Upper lobe of left lung (tissue), 6 donors: ENCODE data around the gene TTC4. TPM values are rescaled to one million over a fixed set of nuclear protein-coding genes. Genes with fewer than 3 reads are reported as not detected.

Experiments
- ATAC-seq, 2 donors: fragments of 200-7000 bp; cut with Tn5 transposase; one replicate each; pipeline ENCODE4 v1.9.1; 2022; ENCODE audit warnings: mild to moderate bottlenecking in 2 of 2, moderate library complexity in 2 of 2; ENCODE audit not compliant: low FRiP score in 2 of 2
- DNase-seq, 2 donors: peaks; one replicate each; pipeline ENCODE4 v3.0.0-alpha.2; 2019 to 2020
- H3K27ac ChIP-seq, 4 donors: fragments of 200-600 bp; sonication (generic); one replicate each; pipeline ENCODE4 v1.5.1; 2016 to 2019
- H3K27me3 ChIP-seq, 4 donors: fragments of 200-600 bp; sonication (generic); one replicate each; pipeline ENCODE4 v1.5.1; 2017 to 2019
- H3K36me3 ChIP-seq, 4 donors: fragments of 200-600 bp; sonication (generic); one replicate each; pipeline ENCODE4 v1.5.1; 2016 to 2019
- H3K4me1 ChIP-seq, 4 donors: fragments of 200-600 bp; sonication (generic); one replicate each; pipeline ENCODE4 v1.5.1; 2018 to 2019
- H3K4me3 ChIP-seq, 4 donors: fragments of 200-600 bp; sonication (generic); one replicate each; pipeline ENCODE4 v1.5.1; 2017 to 2019; ENCODE audit warnings: mild to moderate bottlenecking in 2 of 4, moderate library complexity in 1 of 4
- H3K9me3 ChIP-seq, 4 donors: fragments of 200-600 bp; sonication (generic); one replicate each; pipeline ENCODE4 v1.5.1; 2018 to 2019
- CTCF ChIP-seq, 6 experiments: fragments of 450-650 bp in 4 of 6; fragments of 200-600 bp in 2 of 6; sonication (generic) in 2 of 6; IDR thresholded peaks; one replicate each; pipeline ENCODE4 v1.5.1; 2016 to 2019; ENCODE audit warnings: antibody characterized with exemption in 6 of 6
- EP300 ChIP-seq, 4 donors: sonication (generic); formaldehyde crosslinking; IDR thresholded peaks; one replicate each; pipeline ENCODE4 v1.5.1; 2017; ENCODE audit warnings: antibody characterized with exemption in 4 of 4, control low read depth in 2 of 4
- POLR2A ChIP-seq, 4 donors: fragments of 450-650 bp; IDR thresholded peaks; one replicate each; pipeline ENCODE4 v1.5.1; 2016 to 2017; ENCODE audit warnings: antibody characterized with exemption in 4 of 4, mild to moderate bottlenecking in 2 of 4
- POLR2AphosphoS5 ChIP-seq, 2 donors: sonication (generic); formaldehyde crosslinking; IDR thresholded peaks; one replicate each; pipeline ENCODE4 v1.5.1; 2017; ENCODE audit warnings: antibody characterized with exemption in 2 of 2
- WGBS, 2 donors: methylation state at CpG; one replicate each; pipeline ENCODE4 v1.1.5; 2017 to 2018; 5-methylcytosine and 5-hydroxymethylcytosine counted together
- total RNA-seq, 6 donors: library from RNA; depleted of rRNA in 4 of 6; stranded (reverse); fragments of >200 nt in 4 of 6; gene quantifications; one replicate each; pipeline versions ENCODE4 v1.1.0 to v1.2.1, GENCODE V29; 2016 to 2021
- donor health status: DM: no; HTN: no; CAD: no; lungs with moderate emphysema.
- donor health status: DM: no; HTN: yes; CAD: no; lungs with severe emphysema.

TTC4 gene
- total RNA-seq, 6 donors from 2014 or later, result 6.1 to 28.1 (median 17.0) TPM

- DNase-seq, result no peak
- H3K36me3 ChIP-seq, result peaks cover 13 to 69% (median 60%) of the 10 kb centered on the region in 4 donors
- no peaks in the 10 kb centered on the region for H3K4me1 ChIP-seq
- no peak for ATAC-seq
- H3K4me3 ChIP-seq, result no peak overlapping the region
- no peaks in the 10 kb centered on the region for H3K27me3 ChIP-seq
- WGBS, 2 donors, result 85 to 93% methylated on average over 4 of the region's 4 CpGs
- no peaks in the 10 kb centered on the region for H3K9me3 ChIP-seq
- TF ChIP-seq POLR2A (IDR thresholded peaks at IDR 0.05) (no peak), CTCF (IDR thresholded peaks at IDR 0.05) (no peak), EP300 (IDR thresholded peaks at IDR 0.05) (no peak), POLR2AphosphoS5 (IDR thresholded peaks at IDR 0.05) (no peak)
- H3K27ac ChIP-seq, result no peak overlapping the region
Measured at GRCh38 chr1:54741531-54741930, 25.9 kb downstream of the TTC4 start.

DNA sequence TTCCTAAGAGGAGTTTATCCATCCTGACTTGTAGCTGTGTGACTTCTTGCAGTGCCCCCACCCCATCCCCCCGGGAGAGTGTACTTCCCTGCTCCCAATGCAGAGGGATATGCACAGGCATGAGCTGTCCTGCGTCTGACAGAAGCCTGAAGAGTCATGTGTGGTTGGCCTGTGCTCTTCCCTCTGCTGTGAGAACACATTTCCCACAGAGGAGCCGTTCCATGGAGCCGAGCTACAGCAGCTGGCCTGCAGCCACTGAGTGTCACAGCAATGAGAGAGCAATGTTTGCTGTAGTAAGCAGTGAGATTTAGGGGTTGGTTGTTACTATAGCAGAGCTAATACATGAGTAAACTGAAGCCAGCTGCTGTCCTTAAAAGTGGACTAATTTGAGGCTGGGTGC, 26.6 kb downstream of the TTC4 start:
- H3K36me3 ChIP-seq, result peaks cover 13 to 62% (median 52%) of the 10 kb centered on the region in 4 donors
- H3K9me3 ChIP-seq, result no peaks in the 10 kb centered on the region
- DNase-seq, result no peak
- no peaks in the 10 kb centered on the region for H3K4me1 ChIP-seq
- H3K27ac ChIP-seq, result no peak overlapping the region
- WGBS, 2 donors, result 70 to 73% methylated on average over 4 of the region's 4 CpGs
- H3K4me3 ChIP-seq, result no peak overlapping the region
- ATAC-seq, result no peak
- TF ChIP-seq CTCF (IDR thresholded peaks at IDR 0.05) (no peak), EP300 (IDR thresholded peaks at IDR 0.05) (no peak), POLR2A (IDR thresholded peaks at IDR 0.05) (no peak), POLR2AphosphoS5 (IDR thresholded peaks at IDR 0.05) (no peak)
- no peaks in the 10 kb centered on the region for H3K27me3 ChIP-seq

GRCh38 chr1:54743416-54744226, 28.0 kb downstream of the TTC4 start:
- ATAC-seq (no peak), DNase-seq (no peak)
- Histone ChIP-seq H3K27ac (no peak overlapping the region), H3K27me3 (no peaks in the 10 kb centered on the region), H3K9me3 (no peaks in the 10 kb centered on the region), H3K4me3 (no peak overlapping the region), H3K36me3 (peaks cover 13 to 48% (median 39%) of the 10 kb centered on the region in 4 donors), H3K4me1 (no peaks in the 10 kb centered on the region)
- TF ChIP-seq POLR2AphosphoS5 (IDR thresholded peaks at IDR 0.05), result no peak
- no peak for TF ChIP-seq POLR2A (IDR thresholded peaks at IDR 0.05)
- TF ChIP-seq CTCF (IDR thresholded peaks at IDR 0.05), result no peak
- no peak for TF ChIP-seq EP300 (IDR thresholded peaks at IDR 0.05)
- WGBS, 2 donors, result 73 to 76% methylated on average over 9 to 12 of the region's 12 CpGs

- Histone ChIP-seq H3K4me3 (no peak overlapping the region), H3K36me3 (peaks cover 9 to 39% (median 28%) of the 10 kb centered on the region in 4 donors), H3K27me3 (no peaks in the 10 kb centered on the region), H3K9me3 (no peaks in the 10 kb centered on the region), H3K27ac (no peak overlapping the region), H3K4me1 (no peaks in the 10 kb centered on the region)
- WGBS, 2 donors, result 85% methylated on average over 3 of the region's 3 CpGs; no CpG with 5 or more reads in 1 of the 2 donors
- ATAC-seq (no peak), DNase-seq (no peak)
- TF ChIP-seq EP300 (IDR thresholded peaks at IDR 0.05) (no peak), POLR2A (IDR thresholded peaks at IDR 0.05) (no peak), CTCF (IDR thresholded peaks at IDR 0.05) (no peak), POLR2AphosphoS5 (IDR thresholded peaks at IDR 0.05) (no peak)
Measured at GRCh38 chr1:54744696-54745095, 29.0 kb downstream of the TTC4 start.

DNA sequence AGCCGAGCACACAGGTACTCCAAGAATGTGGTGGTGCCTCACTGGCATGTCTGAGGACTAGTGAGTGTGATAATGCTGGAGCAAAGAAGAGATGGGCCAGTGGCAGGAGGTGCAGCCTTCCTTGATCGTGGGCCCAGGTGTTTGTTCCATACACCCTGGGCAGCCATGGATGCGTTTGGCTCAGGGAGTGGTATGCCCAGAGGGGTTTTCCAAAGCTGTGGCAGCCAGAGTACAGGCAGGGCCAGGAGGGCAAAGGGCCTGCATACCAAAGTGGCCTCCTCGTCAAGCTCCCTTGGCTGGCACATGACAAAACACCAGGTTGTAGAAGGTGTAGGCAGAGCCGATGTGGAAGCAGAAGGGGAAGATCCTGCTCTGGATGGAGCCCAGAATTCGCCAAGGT, 29.6 kb downstream of the TTC4 start:
- no peak overlapping the region for H3K4me3 ChIP-seq
- no peak overlapping the region for H3K27ac ChIP-seq
- H3K27me3 ChIP-seq, result no peaks in the 10 kb centered on the region
- no peaks in the 10 kb centered on the region for H3K4me1 ChIP-seq
- H3K9me3 ChIP-seq, result no peaks in the 10 kb centered on the region
- TF ChIP-seq POLR2A (IDR thresholded peaks at IDR 0.05), result no peak
- no peak for TF ChIP-seq POLR2AphosphoS5 (IDR thresholded peaks at IDR 0.05)
- TF ChIP-seq CTCF (IDR thresholded peaks at IDR 0.05), result no peak
- TF ChIP-seq EP300 (IDR thresholded peaks at IDR 0.05), result no peak
- DNase-seq, result no peak
- 84 to 87% methylated on average over 6 of the region's 6 CpGs for WGBS, 2 donors
- ATAC-seq, result no peak
- peaks cover 8 to 33% (median 22%) of the 10 kb centered on the region in 4 donors for H3K36me3 ChIP-seq
